H9 (cell line): ENCODE data around the gene WIPF2. TPM values are rescaled to one million over a fixed set of nuclear protein-coding genes. Genes with fewer than 3 reads are reported as not detected.

Experiments
- DNase-seq: peaks from one replicate; pipeline ENCODE4 v3.0.0-alpha.2; 2017
- H2AFZ ChIP-seq: one replicate; pipeline ENCODE4 v1.6.1; 2013; ENCODE audit warnings: mild to moderate bottlenecking, low read length, control low read depth, moderate library complexity
- H2AK5ac ChIP-seq: 2 replicates; pipeline ENCODE4 v1.6.1; 2013; ENCODE audit warnings: low read length, control low read depth, mixed read lengths; ENCODE audit not compliant: insufficient read length
- H2BK120ac ChIP-seq: one replicate; pipeline ENCODE4 v1.6.1; 2013; ENCODE audit warnings: low read depth, mild to moderate bottlenecking, low read length, control low read depth, inconsistent platforms; ENCODE audit not compliant: poor library complexity, severe bottlenecking
- H2BK12ac ChIP-seq: 2 replicates; pipeline ENCODE4 v1.6.1; 2013; ENCODE audit warnings: low read length, control low read depth, mixed read lengths, low read depth; ENCODE audit not compliant: insufficient read length
- H2BK15ac ChIP-seq: 2 replicates; pipeline ENCODE4 v1.6.1; 2013; ENCODE audit warnings: low read depth, low read length, control low read depth
- H2BK20ac ChIP-seq: one replicate; pipeline ENCODE4 v1.6.1; 2013; ENCODE audit warnings: low read depth, mild to moderate bottlenecking, low read length, control low read depth, inconsistent platforms; ENCODE audit not compliant: poor library complexity, severe bottlenecking
- H2BK5ac ChIP-seq: 2 replicates; pipeline ENCODE4 v1.6.1; 2013; ENCODE audit warnings: low read length, control low read depth, mixed read lengths; ENCODE audit not compliant: insufficient read length
- H3K14ac ChIP-seq: 2 replicates; pipeline ENCODE4 v1.6.1; 2013; ENCODE audit warnings: low read length, control low read depth; ENCODE audit not compliant: insufficient read depth
- H3K18ac ChIP-seq: 2 replicates; pipeline ENCODE4 v1.6.1; 2013; ENCODE audit warnings: low read depth, mild to moderate bottlenecking, mixed read lengths, low read length, control low read depth; ENCODE audit not compliant: insufficient read length
- H3K23ac ChIP-seq: 2 replicates; pipeline ENCODE4 v1.6.1; 2013; ENCODE audit warnings: low read length, control low read depth, mixed read lengths, low read depth; ENCODE audit not compliant: insufficient read length
- H3K23me2 ChIP-seq: 2 replicates; pipeline ENCODE4 v1.6.1; 2013; ENCODE audit warnings: low read depth, mild to moderate bottlenecking, mixed read lengths, low read length, control low read depth; ENCODE audit not compliant: insufficient read length, poor library complexity, severe bottlenecking
- H3K27ac ChIP-seq: 2 replicates; pipeline ENCODE4 v1.5.1; 2013; ENCODE audit warnings: low read length, control low read depth, mixed read lengths, low read depth; ENCODE audit not compliant: insufficient read length
- H3K27me3 ChIP-seq: 2 replicates; pipeline ENCODE4 v1.6.1; 2013; ENCODE audit warnings: low read length, control low read depth, inconsistent platforms; ENCODE audit not compliant: insufficient read depth
- H3K4ac ChIP-seq: 2 replicates; pipeline ENCODE4 v1.6.1; 2013; ENCODE audit warnings: low read depth, mild to moderate bottlenecking, control low read depth, inconsistent platforms, low read length, moderate library complexity
- H3K4me1 ChIP-seq: 2 replicates; pipeline ENCODE4 v1.6.1; 2013; ENCODE audit warnings: low read length, control low read depth, inconsistent platforms; ENCODE audit not compliant: insufficient read depth
- H3K4me2 ChIP-seq: 2 replicates; pipeline ENCODE4 v1.6.1; 2013; ENCODE audit warnings: low read length, control low read depth, mixed read lengths; ENCODE audit not compliant: insufficient read length, insufficient read depth
- H3K56ac ChIP-seq: 2 replicates; pipeline ENCODE4 v1.6.1; 2013; ENCODE audit warnings: low read depth, mild to moderate bottlenecking, mixed read lengths, low read length, control low read depth; ENCODE audit not compliant: insufficient read length
- H3K79me1 ChIP-seq: 2 replicates; pipeline ENCODE4 v1.6.1; 2013; ENCODE audit warnings: low read depth, mild to moderate bottlenecking, moderate library complexity, low read length, control low read depth, inconsistent platforms; ENCODE audit not compliant: insufficient read depth, poor library complexity, severe bottlenecking
- H3K79me2 ChIP-seq: 2 replicates; pipeline ENCODE4 v1.6.1; 2013; ENCODE audit warnings: low read length, control low read depth, inconsistent platforms; ENCODE audit not compliant: insufficient read depth
- H3K9ac ChIP-seq: 2 replicates; pipeline ENCODE4 v1.6.1; 2013; ENCODE audit warnings: low read length, control low read depth, mixed read lengths; ENCODE audit not compliant: insufficient read length; ENCODE audit errors: extremely low read depth
- H3K9me3 ChIP-seq: one replicate; pipeline ENCODE4 v1.6.1; 2013; ENCODE audit warnings: low read depth, low read length, inconsistent platforms; ENCODE audit not compliant: control insufficient read depth
- H3T11ph ChIP-seq: one replicate; pipeline ENCODE4 v1.6.1; 2013; ENCODE audit warnings: mild to moderate bottlenecking, low read length, control low read depth, inconsistent platforms
- H4K20me1 ChIP-seq: one replicate; pipeline ENCODE4 v1.6.1; 2013; ENCODE audit not compliant: control insufficient read depth, insufficient read length, insufficient read depth
- H4K5ac ChIP-seq: 2 replicates; pipeline ENCODE4 v1.6.1; 2013; ENCODE audit warnings: low read depth, mild to moderate bottlenecking, mixed read lengths, low read length, control low read depth; ENCODE audit not compliant: insufficient read length
- H4K8ac ChIP-seq: replicated peaks from 2 replicates; pipeline ENCODE4 v1.6.1; 2013; ENCODE audit warnings: low read length, control low read depth, mixed read lengths, low read depth; ENCODE audit not compliant: insufficient read length
- H4K91ac ChIP-seq: 2 replicates; pipeline ENCODE4 v1.6.1; 2013; ENCODE audit warnings: low read depth, mild to moderate bottlenecking, moderate library complexity, mixed read lengths, low read length, control low read depth; ENCODE audit not compliant: insufficient read length
- H3K27ac Mint-ChIP-seq, 3 experiments: 2 replicates in 2 of 3; 3 replicates in 1 of 3; pipeline ENCODE4 v1.8.0; 2020 to 2021; ENCODE audit warnings: mixed read lengths in 3 of 3, mild to moderate bottlenecking in 1 of 3, moderate library complexity in 1 of 3
- H3K27me3 Mint-ChIP-seq: 2 replicates; pipeline ENCODE4 v1.8.0; 2021; ENCODE audit warnings: low read depth, mild to moderate bottlenecking, moderate library complexity, mixed read lengths
- H3K36me3 Mint-ChIP-seq, 3 experiments: 2 replicates in 2 of 3; 3 replicates in 1 of 3; pipeline ENCODE4 v1.8.0; 2020 to 2021; ENCODE audit warnings: low read depth in 3 of 3, mixed read lengths in 3 of 3; ENCODE audit not compliant: insufficient read depth in 1 of 3
- H3K4me1 Mint-ChIP-seq, 2 experiments: 2 replicates each; pipeline ENCODE4 v1.8.0; 2020; ENCODE audit warnings: mixed read lengths in 2 of 2
- H3K4me3 Mint-ChIP-seq, 2 experiments: 2 replicates in 1 of 2; 3 replicates in 1 of 2; pipeline ENCODE4 v1.8.0; 2020 to 2021; ENCODE audit warnings: mild to moderate bottlenecking in 2 of 2, mixed read lengths in 2 of 2, moderate library complexity in 1 of 2
- H3K9me3 Mint-ChIP-seq, 2 experiments: 2 replicates in 1 of 2; 3 replicates in 1 of 2; pipeline ENCODE4 v1.8.0; 2020; ENCODE audit warnings: mild to moderate bottlenecking in 2 of 2, mixed read lengths in 2 of 2, moderate library complexity in 1 of 2
- CTCF ChIP-seq: fragments of 200-600 bp; sonication (generic); conservative IDR thresholded peaks from 3 replicates; pipeline ENCODE4 v1.8.0; 2021; ENCODE audit warnings: antibody characterized with exemption, mild to moderate bottlenecking
- WGBS: extraction: QIAGEN DNeasy Blood & Tissue Kit; methylation state at CpG from one replicate; pipeline ENCODE4 v1.1.7; 2013; ENCODE audit warnings: missing lambda C conversion rate, low lambda C conversion rate, mixed read lengths; ENCODE audit not compliant: insufficient read length; ENCODE audit errors: extremely low coverage; 5-methylcytosine and 5-hydroxymethylcytosine counted together
- total RNA-seq: library from RNA; stranded (reverse); gene quantifications from 2 replicates; pipeline ENCODE4 v1.2.1, GENCODE V29; 2021

WIPF2 gene
- total RNA-seq, 1 experiment from 2014 or later = 24.2 TPM

- Histone ChIP-seq H4K91ac (no peak overlapping the region), H3K27ac (no peak overlapping the region), H3K9ac (no peak overlapping the region), H2BK12ac (no peak overlapping the region), H4K8ac (no peak overlapping the region), H2AK5ac (no peak overlapping the region), H2BK20ac (no peak overlapping the region), H3T11ph (no peak overlapping the region), H3K18ac (no peak overlapping the region), H2BK15ac (no peak overlapping the region), H3K4ac (no peak overlapping the region), H2AFZ (no peak overlapping the region), H3K9me3 (no peaks in the 10 kb centered on the region), H3K23me2 (no peaks in the 10 kb centered on the region), H3K79me2 (no peaks in the 10 kb centered on the region), H3K79me1 (no peaks in the 10 kb centered on the region), H3K27me3 (no peaks in the 10 kb centered on the region), H4K20me1 (no peaks in the 10 kb centered on the region), H3K4me1 (no peaks in the 10 kb centered on the region), H2BK5ac (no peak overlapping the region), H3K4me2 (no peak overlapping the region), H3K14ac (no peak overlapping the region), H2BK120ac (no peak overlapping the region), H3K23ac (no peak overlapping the region), H3K56ac (no peak overlapping the region), H4K5ac (no peak overlapping the region)
- peaks cover 0 to 7% of the 10 kb centered on the region in 2 experiments; a peak in 2 of 4 replicates for H3K4me1 Mint-ChIP-seq
- H3K27ac Mint-ChIP-seq = peak overlapping the region; percentile 27 to 93 (median 76); a peak in 4 of 7 replicates
- H3K36me3 Mint-ChIP-seq = peaks cover 25 to 34% (median 30%) of the 10 kb centered on the region in 3 experiments; a peak in 6 of 7 replicates
- no peak for TF ChIP-seq CTCF
- H3K4me3 Mint-ChIP-seq = peak overlapping the region in 1 of 2 experiments; percentile 55; a peak in 1 of 5 replicates
- no peaks in the 10 kb centered on the region for H3K27me3 Mint-ChIP-seq
- no CpG with 5 or more reads among the region's 21 CpGs for whole genome bisulfite sequencing
- DNase-seq = peak; percentile 57
- no peaks in the 10 kb centered on the region for H3K9me3 Mint-ChIP-seq
Measured at GRCh38 chr17:40264458-40265185, 45.5 kb downstream of the WIPF2 start.
